ENCODE measurements around the gene EPHB2.

DNA sequence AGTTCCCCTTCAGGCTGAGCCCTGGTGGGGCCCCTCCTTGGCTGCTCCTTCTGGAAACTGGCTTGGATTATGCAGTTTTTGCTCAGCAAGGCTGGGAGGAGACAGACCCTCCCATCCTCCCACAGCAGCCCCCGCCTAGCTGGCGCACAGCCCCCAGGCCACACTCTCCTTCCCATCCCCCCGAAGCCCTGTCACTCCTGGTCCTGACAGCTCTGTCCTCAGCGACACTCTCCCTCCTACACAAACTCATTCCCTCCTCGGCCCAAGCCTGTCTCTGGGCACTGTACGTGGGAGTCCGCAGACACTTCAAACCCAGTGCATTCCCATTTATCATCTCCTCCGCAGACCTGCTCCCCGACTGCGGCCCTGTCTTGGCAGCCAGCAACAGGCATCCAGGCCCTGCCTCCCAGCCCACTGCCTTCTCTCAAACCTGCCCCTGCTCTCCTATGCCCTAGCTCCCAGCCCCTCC lies 25.0 kb upstream of the EPHB2 start:
- TF ChIP-seq, protein P1, sequence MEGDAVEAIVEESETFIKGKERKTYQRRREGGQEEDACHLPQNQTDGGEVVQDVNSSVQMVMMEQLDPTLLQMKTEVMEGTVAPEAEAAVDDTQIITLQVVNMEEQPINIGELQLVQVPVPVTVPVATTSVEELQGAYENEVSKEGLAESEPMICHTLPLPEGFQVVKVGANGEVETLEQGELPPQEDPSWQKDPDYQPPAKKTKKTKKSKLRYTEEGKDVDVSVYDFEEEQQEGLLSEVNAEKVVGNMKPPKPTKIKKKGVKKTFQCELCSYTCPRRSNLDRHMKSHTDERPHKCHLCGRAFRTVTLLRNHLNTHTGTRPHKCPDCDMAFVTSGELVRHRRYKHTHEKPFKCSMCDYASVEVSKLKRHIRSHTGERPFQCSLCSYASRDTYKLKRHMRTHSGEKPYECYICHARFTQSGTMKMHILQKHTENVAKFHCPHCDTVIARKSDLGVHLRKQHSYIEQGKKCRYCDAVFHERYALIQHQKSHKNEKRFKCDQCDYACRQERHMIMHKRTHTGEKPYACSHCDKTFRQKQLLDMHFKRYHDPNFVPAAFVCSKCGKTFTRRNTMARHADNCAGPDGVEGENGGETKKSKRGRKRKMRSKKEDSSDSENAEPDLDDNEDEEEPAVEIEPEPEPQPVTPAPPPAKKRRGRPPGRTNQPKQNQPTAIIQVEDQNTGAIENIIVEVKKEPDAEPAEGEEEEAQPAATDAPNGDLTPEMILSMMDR (conservative IDR thresholded peaks at IDR 0.05; ENCODE audit: low read length) = no peak
- TF ChIP-seq EZH2phosphoT487 (IDR thresholded peaks at IDR 0.05; ENCODE audit: borderline replicate concordance) = no peak

All from Loucy (cell line).